ENCODE results near the gene RIOX2.

DNA sequence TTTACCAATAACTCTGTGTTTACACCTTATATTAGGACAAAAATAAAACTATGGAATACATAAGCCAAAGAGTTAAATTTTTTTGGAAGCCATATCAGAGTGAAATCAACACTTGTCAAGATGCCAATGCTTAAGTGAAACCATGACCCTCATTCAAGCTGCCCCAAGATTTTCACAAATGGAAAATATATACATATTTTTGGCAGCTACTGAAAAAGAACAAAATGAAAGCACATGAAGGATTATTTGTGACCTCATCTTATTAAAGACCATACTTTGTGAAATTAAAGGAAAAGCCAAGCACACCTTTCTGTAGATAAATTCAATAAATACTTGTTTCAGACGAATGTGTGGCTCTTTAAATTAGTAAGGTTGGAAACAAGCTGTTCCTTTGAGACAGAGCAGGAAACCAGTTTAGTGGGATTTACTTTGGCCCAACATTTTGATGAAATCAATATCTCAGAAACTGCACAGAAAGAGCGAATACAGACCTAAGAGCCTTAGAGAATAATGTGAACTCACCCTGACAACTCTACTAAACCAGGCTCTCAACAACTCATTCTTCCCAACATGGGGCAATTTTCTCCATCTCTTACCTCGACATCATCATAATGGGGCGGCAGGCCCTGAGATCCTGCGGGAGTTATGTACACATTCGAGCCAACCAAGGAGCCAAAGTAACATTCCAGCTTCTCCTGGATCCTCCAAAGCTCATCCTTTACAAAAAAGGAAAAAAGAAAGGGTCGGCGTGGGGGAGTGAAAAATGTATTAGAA lies 11.1 kb downstream of the RIOX2 start:
- no peak for TF ChIP-seq TAF1 (IDR thresholded peaks at IDR 0.05; ENCODE audit: borderline replicate concordance, low read depth, low read length)
- no peak for TF ChIP-seq POLR2AphosphoS5 (IDR thresholded peaks at IDR 0.05; ENCODE audit: low read depth, low read length)
- no peak for TF ChIP-seq POLR2A (IDR thresholded peaks at IDR 0.05; ENCODE audit: low read depth, low read length)
